GM12874 (cell line): ENCODE results near the gene FGD2.

Source experiments
- CTCF ChIP-seq: IDR thresholded peaks from 2 replicates; pipeline ENCODE4 v1.5.1; 2011; ENCODE audit warnings: low read depth, mild to moderate bottlenecking, control low read depth, low read length, moderate library complexity; ENCODE audit not compliant: insufficient read depth

The FGD2 gene

GRCh38 chr6:37058084-37058586 lies 52.7 kb downstream of the FGD2 start:
- TF ChIP-seq CTCF: no peak

GRCh38 chr6:37059344-37060194 lies 54.1 kb downstream of the FGD2 start:
- no peak for TF ChIP-seq CTCF

GRCh38 chr6:37060195-37060559 lies 54.7 kb downstream of the FGD2 start:
- no peak for TF ChIP-seq CTCF

- TF ChIP-seq CTCF: no peak
These were observed 55.8 kb downstream of the FGD2 start for GRCh38 chr6:37061157-37061804.

GRCh38 chr6:37062424-37062823 lies 57.0 kb downstream of the FGD2 start:
- no peak for TF ChIP-seq CTCF

- no peak for TF ChIP-seq CTCF
These were observed 63.2 kb downstream of the FGD2 start for GRCh38 chr6:37068356-37069270.

GRCh38 chr6:37069639-37070038 lies 64.2 kb downstream of the FGD2 start:
- no peak for TF ChIP-seq CTCF
